SIG-M5 (cell line): ENCODE data around the gene PLAC9.

Source experiments
- DNase-seq: peaks from one replicate; lab custom pipeline; 2025; lab: John Stamatoyannopoulos, UW

The PLAC9 gene

GRCh38 chr10:80160361-80161320 lies 28.1 kb downstream of the PLAC9 start:
- no peak for DNase-seq

- no peak for DNase-seq
Measured at GRCh38 chr10:80161321-80162083, 29.0 kb downstream of the PLAC9 start.

GRCh38 chr10:80163741-80164341 lies 31.3 kb downstream of the PLAC9 start:
- no peak for DNase-seq

- no peak for DNase-seq
Measured at GRCh38 chr10:80164596-80164995, 32.1 kb downstream of the PLAC9 start.

- no peak for DNase-seq
Measured at GRCh38 chr10:80165173-80165572, 32.6 kb downstream of the PLAC9 start.

- DNase-seq = no peak
Measured at GRCh38 chr10:80166581-80167470, 34.3 kb downstream of the PLAC9 start.

GRCh38 chr10:80167471-80168161 lies 35.1 kb downstream of the PLAC9 start:
- no peak for DNase-seq

GRCh38 chr10:80168162-80168511 lies 35.6 kb downstream of the PLAC9 start:
- DNase-seq = no peak

- DNase-seq = no peak
Measured at GRCh38 chr10:80168679-80169380, 36.3 kb downstream of the PLAC9 start.

- no peak for DNase-seq
Measured at GRCh38 chr10:80170026-80170425, 37.5 kb downstream of the PLAC9 start.

- DNase-seq = no peak
Measured at GRCh38 chr10:80170641-80171040, 38.1 kb downstream of the PLAC9 start.

GRCh38 chr10:80171248-80171660 lies 38.7 kb downstream of the PLAC9 start:
- DNase-seq = no peak

- no peak for DNase-seq
Measured at GRCh38 chr10:80172896-80173295, 40.4 kb downstream of the PLAC9 start.

- no peak for DNase-seq
Measured at GRCh38 chr10:80173466-80173865, 40.9 kb downstream of the PLAC9 start.

- no peak for DNase-seq
Measured at GRCh38 chr10:80174641-80175395, 42.3 kb downstream of the PLAC9 start.

- DNase-seq = no peak
Measured at GRCh38 chr10:80176526-80176925, 44.0 kb downstream of the PLAC9 start.

- DNase-seq = no peak
Measured at GRCh38 chr10:80177781-80178636, 45.5 kb downstream of the PLAC9 start.

GRCh38 chr10:80182986-80183385 lies 50.5 kb downstream of the PLAC9 start:
- DNase-seq = no peak

- DNase-seq = no peak
Measured at GRCh38 chr10:80183436-80183835, 50.9 kb downstream of the PLAC9 start.
